H9 (cell line): ENCODE data around the gene NLGN4X. TPM values are rescaled to one million over a fixed set of nuclear protein-coding genes. Genes with fewer than 3 reads are reported as not detected.
A peak's percentile ranks its signal among the peaks of the same experiment; 100 is the strongest.

Experiments
- DNase-seq: peaks from one replicate; pipeline ENCODE4 v3.0.0-alpha.2; 2017
- H2AFZ ChIP-seq: one replicate; pipeline ENCODE4 v1.6.1; 2013; ENCODE audit warnings: mild to moderate bottlenecking, low read length, control low read depth, moderate library complexity
- H2AK5ac ChIP-seq: 2 replicates; pipeline ENCODE4 v1.6.1; 2013; ENCODE audit warnings: low read length, control low read depth, mixed read lengths; ENCODE audit not compliant: insufficient read length
- H2BK120ac ChIP-seq: one replicate; pipeline ENCODE4 v1.6.1; 2013; ENCODE audit warnings: low read depth, mild to moderate bottlenecking, low read length, control low read depth, inconsistent platforms; ENCODE audit not compliant: poor library complexity, severe bottlenecking
- H2BK12ac ChIP-seq: 2 replicates; pipeline ENCODE4 v1.6.1; 2013; ENCODE audit warnings: low read length, control low read depth, mixed read lengths, low read depth; ENCODE audit not compliant: insufficient read length
- H2BK15ac ChIP-seq: 2 replicates; pipeline ENCODE4 v1.6.1; 2013; ENCODE audit warnings: low read depth, low read length, control low read depth
- H2BK20ac ChIP-seq: one replicate; pipeline ENCODE4 v1.6.1; 2013; ENCODE audit warnings: low read depth, mild to moderate bottlenecking, low read length, control low read depth, inconsistent platforms; ENCODE audit not compliant: poor library complexity, severe bottlenecking
- H2BK5ac ChIP-seq: 2 replicates; pipeline ENCODE4 v1.6.1; 2013; ENCODE audit warnings: low read length, control low read depth, mixed read lengths; ENCODE audit not compliant: insufficient read length
- H3K14ac ChIP-seq: 2 replicates; pipeline ENCODE4 v1.6.1; 2013; ENCODE audit warnings: low read length, control low read depth; ENCODE audit not compliant: insufficient read depth
- H3K18ac ChIP-seq: 2 replicates; pipeline ENCODE4 v1.6.1; 2013; ENCODE audit warnings: low read depth, mild to moderate bottlenecking, mixed read lengths, low read length, control low read depth; ENCODE audit not compliant: insufficient read length
- H3K23ac ChIP-seq: 2 replicates; pipeline ENCODE4 v1.6.1; 2013; ENCODE audit warnings: low read length, control low read depth, mixed read lengths, low read depth; ENCODE audit not compliant: insufficient read length
- H3K23me2 ChIP-seq: 2 replicates; pipeline ENCODE4 v1.6.1; 2013; ENCODE audit warnings: low read depth, mild to moderate bottlenecking, mixed read lengths, low read length, control low read depth; ENCODE audit not compliant: insufficient read length, poor library complexity, severe bottlenecking
- H3K27ac ChIP-seq: 2 replicates; pipeline ENCODE4 v1.5.1; 2013; ENCODE audit warnings: low read length, control low read depth, mixed read lengths, low read depth; ENCODE audit not compliant: insufficient read length
- H3K27me3 ChIP-seq: 2 replicates; pipeline ENCODE4 v1.6.1; 2013; ENCODE audit warnings: low read length, control low read depth, inconsistent platforms; ENCODE audit not compliant: insufficient read depth
- H3K4ac ChIP-seq: 2 replicates; pipeline ENCODE4 v1.6.1; 2013; ENCODE audit warnings: low read depth, mild to moderate bottlenecking, control low read depth, inconsistent platforms, low read length, moderate library complexity
- H3K4me1 ChIP-seq: 2 replicates; pipeline ENCODE4 v1.6.1; 2013; ENCODE audit warnings: low read length, control low read depth, inconsistent platforms; ENCODE audit not compliant: insufficient read depth
- H3K4me2 ChIP-seq: 2 replicates; pipeline ENCODE4 v1.6.1; 2013; ENCODE audit warnings: low read length, control low read depth, mixed read lengths; ENCODE audit not compliant: insufficient read length, insufficient read depth
- H3K56ac ChIP-seq: 2 replicates; pipeline ENCODE4 v1.6.1; 2013; ENCODE audit warnings: low read depth, mild to moderate bottlenecking, mixed read lengths, low read length, control low read depth; ENCODE audit not compliant: insufficient read length
- H3K79me1 ChIP-seq: 2 replicates; pipeline ENCODE4 v1.6.1; 2013; ENCODE audit warnings: low read depth, mild to moderate bottlenecking, moderate library complexity, low read length, control low read depth, inconsistent platforms; ENCODE audit not compliant: insufficient read depth, poor library complexity, severe bottlenecking
- H3K79me2 ChIP-seq: 2 replicates; pipeline ENCODE4 v1.6.1; 2013; ENCODE audit warnings: low read length, control low read depth, inconsistent platforms; ENCODE audit not compliant: insufficient read depth
- H3K9ac ChIP-seq: 2 replicates; pipeline ENCODE4 v1.6.1; 2013; ENCODE audit warnings: low read length, control low read depth, mixed read lengths; ENCODE audit not compliant: insufficient read length; ENCODE audit errors: extremely low read depth
- H3K9me3 ChIP-seq: one replicate; pipeline ENCODE4 v1.6.1; 2013; ENCODE audit warnings: low read depth, low read length, inconsistent platforms; ENCODE audit not compliant: control insufficient read depth
- H3T11ph ChIP-seq: one replicate; pipeline ENCODE4 v1.6.1; 2013; ENCODE audit warnings: mild to moderate bottlenecking, low read length, control low read depth, inconsistent platforms
- H4K20me1 ChIP-seq: one replicate; pipeline ENCODE4 v1.6.1; 2013; ENCODE audit not compliant: control insufficient read depth, insufficient read length, insufficient read depth
- H4K5ac ChIP-seq: 2 replicates; pipeline ENCODE4 v1.6.1; 2013; ENCODE audit warnings: low read depth, mild to moderate bottlenecking, mixed read lengths, low read length, control low read depth; ENCODE audit not compliant: insufficient read length
- H4K8ac ChIP-seq: replicated peaks from 2 replicates; pipeline ENCODE4 v1.6.1; 2013; ENCODE audit warnings: low read length, control low read depth, mixed read lengths, low read depth; ENCODE audit not compliant: insufficient read length
- H4K91ac ChIP-seq: 2 replicates; pipeline ENCODE4 v1.6.1; 2013; ENCODE audit warnings: low read depth, mild to moderate bottlenecking, moderate library complexity, mixed read lengths, low read length, control low read depth; ENCODE audit not compliant: insufficient read length
- H3K27ac Mint-ChIP-seq, 3 experiments: 2 replicates in 2 of 3; 3 replicates in 1 of 3; pipeline ENCODE4 v1.8.0; 2020 to 2021; ENCODE audit warnings: mixed read lengths in 3 of 3, mild to moderate bottlenecking in 1 of 3, moderate library complexity in 1 of 3
- H3K27me3 Mint-ChIP-seq: 2 replicates; pipeline ENCODE4 v1.8.0; 2021; ENCODE audit warnings: low read depth, mild to moderate bottlenecking, moderate library complexity, mixed read lengths
- H3K36me3 Mint-ChIP-seq, 3 experiments: 2 replicates in 2 of 3; 3 replicates in 1 of 3; pipeline ENCODE4 v1.8.0; 2020 to 2021; ENCODE audit warnings: low read depth in 3 of 3, mixed read lengths in 3 of 3; ENCODE audit not compliant: insufficient read depth in 1 of 3
- H3K4me1 Mint-ChIP-seq, 2 experiments: 2 replicates each; pipeline ENCODE4 v1.8.0; 2020; ENCODE audit warnings: mixed read lengths in 2 of 2
- H3K4me3 Mint-ChIP-seq, 2 experiments: 2 replicates in 1 of 2; 3 replicates in 1 of 2; pipeline ENCODE4 v1.8.0; 2020 to 2021; ENCODE audit warnings: mild to moderate bottlenecking in 2 of 2, mixed read lengths in 2 of 2, moderate library complexity in 1 of 2
- H3K9me3 Mint-ChIP-seq, 2 experiments: 2 replicates in 1 of 2; 3 replicates in 1 of 2; pipeline ENCODE4 v1.8.0; 2020; ENCODE audit warnings: mild to moderate bottlenecking in 2 of 2, mixed read lengths in 2 of 2, moderate library complexity in 1 of 2
- CTCF ChIP-seq: fragments of 200-600 bp; sonication (generic); conservative IDR thresholded peaks from 3 replicates; pipeline ENCODE4 v1.8.0; 2021; ENCODE audit warnings: antibody characterized with exemption, mild to moderate bottlenecking
- WGBS: extraction: QIAGEN DNeasy Blood & Tissue Kit; methylation state at CpG from one replicate; pipeline ENCODE4 v1.1.7; 2013; ENCODE audit warnings: missing lambda C conversion rate, low lambda C conversion rate, mixed read lengths; ENCODE audit not compliant: insufficient read length; ENCODE audit errors: extremely low coverage; 5-methylcytosine and 5-hydroxymethylcytosine counted together
- total RNA-seq: library from RNA; stranded (reverse); gene quantifications from 2 replicates; pipeline ENCODE4 v1.2.1, GENCODE V29; 2021

NLGN4X gene
- total RNA-seq, 1 experiment from 2014 or later = 111 TPM

- TF ChIP-seq CTCF = peak; percentile 56
- no peak overlapping the region for H3K56ac ChIP-seq
- Mint-ChIP-seq H3K27ac (no peak overlapping the region), H3K36me3 (peaks cover 46 to 68% (median 50%) of the 10 kb centered on the region in 3 experiments), H3K4me3 (peak overlapping the region in 1 of 2 experiments; percentile 23; a peak in 1 of 5 replicates), H3K9me3 (peaks cover 30 to 42% of the 10 kb centered on the region in 2 experiments), H3K4me1 (peaks cover 12 to 13% of the 10 kb centered on the region in 2 experiments), H3K27me3 (no peaks in the 10 kb centered on the region)
- no peaks in the 10 kb centered on the region for H3K27me3 ChIP-seq
- peaks cover 1% of the 10 kb centered on the region; the same call in 1 of the 2 replicates for H3K79me2 ChIP-seq
- H2BK15ac ChIP-seq = no peak overlapping the region
- no peak overlapping the region for H4K8ac ChIP-seq
- no peaks in the 10 kb centered on the region for H3K23me2 ChIP-seq
- no peak overlapping the region for H2BK5ac ChIP-seq
- no peak overlapping the region for H2AFZ ChIP-seq
- H3K4ac ChIP-seq = no peak overlapping the region
- H3K14ac ChIP-seq = no peak overlapping the region
- no peaks in the 10 kb centered on the region; the same call in 1 of the 2 replicates for H3K4me1 ChIP-seq
- H3K9ac ChIP-seq = no peak overlapping the region
- no peak overlapping the region for H3K27ac ChIP-seq
- no CpG with 5 or more reads among the region's 1 CpG for WGBS
- no peak overlapping the region for H3T11ph ChIP-seq
- no peak overlapping the region for H3K23ac ChIP-seq
- H4K5ac ChIP-seq = no peak overlapping the region
- no peak overlapping the region for H3K18ac ChIP-seq
- H2AK5ac ChIP-seq = no peak overlapping the region
- DNase-seq = no peak
- no peak overlapping the region for H2BK120ac ChIP-seq
- peaks cover 8% of the 10 kb centered on the region for H3K79me1 ChIP-seq
- no peak overlapping the region for H2BK20ac ChIP-seq
- peaks cover 30% of the 10 kb centered on the region for H3K9me3 ChIP-seq
- no peak overlapping the region for H4K91ac ChIP-seq
- H2BK12ac ChIP-seq = no peak overlapping the region
- H4K20me1 ChIP-seq = no peaks in the 10 kb centered on the region
- no peak overlapping the region for H3K4me2 ChIP-seq
Measured at GRCh38 chrX:5915783-5916182, 312.9 kb downstream of the NLGN4X start.
